WTC11 (cell line): ENCODE data around the gene OR2G2.

ENCODE experiments used
- ATF3 ChIP-seq: sonication (generic); formaldehyde crosslinking; conservative IDR thresholded peaks from 2 replicates; pipeline ENCODE4 v1.8.1; 2022; ENCODE audit warnings: mild to moderate bottlenecking, missing genetic modification reagents
- CTCF ChIP-seq: fragments of 200-600 bp; IDR thresholded peaks from 2 replicates; pipeline ENCODE4 v1.8.0; 2022; ENCODE audit warnings: antibody characterized with exemption
- FOXP4 ChIP-seq: sonication (generic); formaldehyde crosslinking; IDR thresholded peaks from 2 replicates; pipeline ENCODE4 v1.8.0; 2022; ENCODE audit warnings: mild to moderate bottlenecking, missing genetic modification reagents
- NFE2L1 ChIP-seq: sonication (generic); formaldehyde crosslinking; IDR thresholded peaks from 2 replicates; pipeline ENCODE4 v1.8.1; 2023; ENCODE audit warnings: missing genetic modification reagents
- NR3C1 ChIP-seq: sonication (generic); formaldehyde crosslinking; conservative IDR thresholded peaks from 2 replicates; pipeline ENCODE4 v1.8.1; 2023; ENCODE audit warnings: low read depth, mild to moderate bottlenecking, missing genetic modification reagents
- PRDM15 ChIP-seq: sonication (generic); formaldehyde crosslinking; IDR thresholded peaks from 2 replicates; pipeline ENCODE4 v1.8.0; 2022; ENCODE audit warnings: missing genetic modification reagents
- ZNF281 ChIP-seq: sonication (generic); formaldehyde crosslinking; IDR thresholded peaks from 2 replicates; pipeline ENCODE4 v1.8.0; 2023; ENCODE audit warnings: mild to moderate bottlenecking, missing genetic modification reagents

GRCh38 chr1:247578946-247579460, 9.2 kb upstream of the OR2G2 start:
- TF ChIP-seq ZNF281 (CRISPR knock-in tag) (no peak), ATF3 (CRISPR knock-in tag) (no peak), CTCF (no peak), PRDM15 (no peak), NR3C1 (CRISPR knock-in tag) (no peak), NFE2L1 (CRISPR knock-in tag) (no peak), FOXP4 (CRISPR knock-in tag) (no peak)
